BJ (cell line): ENCODE data around the gene EGFL7. TPM values are rescaled to one million over a fixed set of nuclear protein-coding genes. Genes with fewer than 3 reads are reported as not detected.
"Not testable (repeated sequence)": the region's sequence is repeated elsewhere in the genome, so short reads cannot be mapped to it uniquely, and the experiment has no call there.

Experiments used
- CTCF ChIA-PET: fragments of 350-600 bp; formaldehyde crosslinking; extraction: SDS; loops from one replicate; lab custom pipeline; 2021; ENCODE audit warnings: antibody characterized with exemption, inconsistent platforms; lab: Yijun Ruan, JAX
- POLR2A ChIA-PET: fragments of 300-600 bp; sonication (Branson Sonifier 250); formaldehyde crosslinking; extraction: SDS; loops from one replicate; lab custom pipeline; 2021; ENCODE audit warnings: antibody characterized with exemption; lab: Charles Lee
- DNase-seq: peaks from one replicate; pipeline ENCODE4 v3.0.0-alpha.2; 2011; ENCODE audit warnings: low read depth
- H3K27me3 ChIP-seq: 2 replicates; pipeline ENCODE4 v1.6.0; 2011; ENCODE audit warnings: low read length; ENCODE audit not compliant: control insufficient read depth, insufficient read depth
- H3K36me3 ChIP-seq: 2 replicates; pipeline ENCODE4 v1.5.1; 2011; ENCODE audit warnings: low read length; ENCODE audit not compliant: control insufficient read depth, insufficient read depth
- H3K4me3 ChIP-seq: 2 replicates; pipeline ENCODE4 v1.5.1; 2011; ENCODE audit warnings: low read depth, mild to moderate bottlenecking, control low read depth, low read length
- polyA plus RNA-seq: library from polyadenylated mRNA; depleted of rRNA; stranded (reverse); fragments of >200 nt; gene quantifications from 2 replicates; pipeline ENCODE4 v1.2.3, GENCODE V29; 2011
- TF ChIP-seq, protein P1 (sequence below): IDR thresholded peaks from 2 replicates; pipeline ENCODE4 v1.5.1; 2011; ENCODE audit warnings: low read depth, mild to moderate bottlenecking, control low read depth, inconsistent platforms, low read length, moderate library complexity; ENCODE audit not compliant: insufficient read depth

Gene EGFL7
- polyA plus RNA-seq, 1 experiment = 26.9 TPM

DNA sequence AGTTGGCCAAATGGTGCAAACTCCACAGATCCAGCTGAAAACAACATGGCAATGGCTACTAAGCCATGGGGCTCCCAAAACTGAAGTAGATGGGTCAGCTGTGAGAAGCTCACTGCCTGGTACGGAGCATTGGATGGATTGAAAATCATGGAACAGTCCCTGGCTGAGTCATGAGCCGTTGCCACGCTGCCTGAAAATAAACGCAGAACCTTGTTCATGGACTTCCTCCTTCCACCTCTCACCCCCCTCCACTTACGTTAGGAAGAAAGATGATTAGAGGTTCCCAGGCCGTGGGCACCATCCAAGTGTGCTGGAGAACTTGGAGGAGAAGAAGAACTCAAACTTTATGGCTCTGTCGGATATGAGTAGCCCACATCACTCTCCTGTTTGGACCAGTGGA lies 42.8 kb downstream of the EGFL7 start:
- TF ChIP-seq, protein P1, sequence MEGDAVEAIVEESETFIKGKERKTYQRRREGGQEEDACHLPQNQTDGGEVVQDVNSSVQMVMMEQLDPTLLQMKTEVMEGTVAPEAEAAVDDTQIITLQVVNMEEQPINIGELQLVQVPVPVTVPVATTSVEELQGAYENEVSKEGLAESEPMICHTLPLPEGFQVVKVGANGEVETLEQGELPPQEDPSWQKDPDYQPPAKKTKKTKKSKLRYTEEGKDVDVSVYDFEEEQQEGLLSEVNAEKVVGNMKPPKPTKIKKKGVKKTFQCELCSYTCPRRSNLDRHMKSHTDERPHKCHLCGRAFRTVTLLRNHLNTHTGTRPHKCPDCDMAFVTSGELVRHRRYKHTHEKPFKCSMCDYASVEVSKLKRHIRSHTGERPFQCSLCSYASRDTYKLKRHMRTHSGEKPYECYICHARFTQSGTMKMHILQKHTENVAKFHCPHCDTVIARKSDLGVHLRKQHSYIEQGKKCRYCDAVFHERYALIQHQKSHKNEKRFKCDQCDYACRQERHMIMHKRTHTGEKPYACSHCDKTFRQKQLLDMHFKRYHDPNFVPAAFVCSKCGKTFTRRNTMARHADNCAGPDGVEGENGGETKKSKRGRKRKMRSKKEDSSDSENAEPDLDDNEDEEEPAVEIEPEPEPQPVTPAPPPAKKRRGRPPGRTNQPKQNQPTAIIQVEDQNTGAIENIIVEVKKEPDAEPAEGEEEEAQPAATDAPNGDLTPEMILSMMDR = no peak
- POLR2A ChIA-PET = no interaction called here
- CTCF ChIA-PET = no interaction called here
- peaks cover 2% of the 10 kb centered on the region for H3K27me3 ChIP-seq
- no peaks in the 10 kb centered on the region for H3K36me3 ChIP-seq
- no peak for DNase-seq
- no peak overlapping the region for H3K4me3 ChIP-seq

DNA sequence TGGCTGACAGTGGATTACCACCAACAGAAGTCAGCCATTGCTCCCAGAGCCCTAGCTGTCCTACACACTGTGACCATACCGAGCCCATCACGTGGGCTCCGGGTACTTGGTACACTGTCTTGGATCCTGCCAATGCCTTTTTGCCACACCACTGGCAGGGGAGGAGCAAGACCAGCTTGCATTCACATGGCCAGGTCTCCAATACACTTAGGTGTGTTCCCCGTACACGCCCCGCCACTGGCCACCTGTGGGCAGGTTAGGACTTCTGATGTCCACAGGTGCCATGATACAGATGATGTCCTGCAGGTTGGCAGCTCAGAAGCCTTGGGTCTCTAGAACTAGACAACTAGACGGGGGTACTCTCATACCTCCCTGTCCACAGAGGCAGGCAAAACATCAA lies 44.3 kb downstream of the EGFL7 start:
- Histone ChIP-seq H3K4me3 (no peak overlapping the region), H3K27me3 (no peaks in the 10 kb centered on the region; the same call in 1 of the 2 replicates), H3K36me3 (no peaks in the 10 kb centered on the region)
- no peak for DNase-seq
- ChIA-PET POLR2A (no interaction called here), CTCF (interaction anchor here (0.6 kb wide), 1 partner anchor 63 kb away, joined by 5 read pairs; no protein-coding TSS in a partner anchor)
- TF ChIP-seq, protein P1 = no peak

GRCh38 chr9:136707849-136708517 lies 45.3 kb downstream of the EGFL7 start:
- Histone ChIP-seq H3K36me3 (no peaks in the 10 kb centered on the region), H3K4me3 (no peak overlapping the region), H3K27me3 (no peaks in the 10 kb centered on the region; the same call in 1 of the 2 replicates)
- POLR2A ChIA-PET = no interaction called here
- no peak for DNase-seq
- TF ChIP-seq, protein P1 = no peak
- CTCF ChIA-PET = interaction anchor here (0.7 kb wide), 2 partner anchors 36 to 218 kb away, joined by 3 to 5 read pairs; no protein-coding TSS in a partner anchor

DNA sequence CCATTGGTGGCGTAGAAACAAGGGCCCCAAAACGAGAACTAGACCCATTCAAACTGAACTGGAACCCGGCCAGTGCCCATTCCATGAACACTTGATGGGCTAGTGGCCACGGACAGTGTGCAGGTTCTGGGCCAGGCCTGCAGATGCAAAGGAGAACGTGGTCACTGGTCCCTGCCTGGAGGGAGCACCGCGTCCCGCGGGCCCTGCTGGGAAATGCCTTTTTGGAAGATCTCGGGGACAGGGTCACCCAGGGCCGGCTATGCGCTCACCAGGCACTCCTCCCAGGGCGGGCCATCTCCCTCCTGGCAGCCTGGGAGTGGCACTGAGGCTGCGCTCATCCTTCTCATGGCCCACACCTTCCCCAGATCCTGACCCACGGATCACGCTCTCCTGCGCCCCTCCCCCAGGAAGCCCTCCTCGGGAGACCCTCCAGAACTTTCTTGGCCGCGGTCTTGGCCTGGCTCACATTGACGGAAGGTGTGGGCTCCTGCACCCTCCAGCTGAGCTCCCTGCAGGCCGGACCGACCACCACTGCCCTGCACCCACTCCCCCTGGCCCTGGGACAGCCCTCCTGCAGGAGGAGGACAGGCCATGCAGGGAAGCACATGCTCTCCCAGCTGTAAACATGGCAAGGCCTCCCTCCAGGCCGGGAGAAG lies 46.9 kb downstream of the EGFL7 start:
- CTCF ChIA-PET = no interaction called here

GRCh38 chr9:136710543-136710942 lies 47.8 kb downstream of the EGFL7 start:
- peaks cover 4% of the 10 kb centered on the region; the same call in 1 of the 2 replicates for H3K27me3 ChIP-seq
- no peaks in the 10 kb centered on the region for H3K36me3 ChIP-seq
- POLR2A ChIA-PET = no interaction called here
- CTCF ChIA-PET = no interaction called here
- H3K4me3 ChIP-seq = no peak overlapping the region
- DNase-seq = no peak
- TF ChIP-seq, protein P1 = no peak

More for the DNA sequence above, 46.9 kb downstream of the EGFL7 start:
- no peak for DNase-seq
- TF ChIP-seq, protein P1 = no peak
- H3K4me3 ChIP-seq = no peak overlapping the region
- POLR2A ChIA-PET = no interaction called here
- no peaks in the 10 kb centered on the region for H3K36me3 ChIP-seq
- peaks cover 4% of the 10 kb centered on the region; the same call in 1 of the 2 replicates for H3K27me3 ChIP-seq

GRCh38 chr9:136711219-136711648 lies 48.5 kb downstream of the EGFL7 start:
- H3K27me3 ChIP-seq, CTCF ChIA-PET, DNase-seq, H3K36me3 ChIP-seq, POLR2A ChIA-PET, H3K4me3 ChIP-seq: not testable (repeated sequence)
